Measurements from ENCODE around the gene PADI3. TPM values are rescaled to one million over a fixed set of nuclear protein-coding genes. Genes with fewer than 3 reads are reported as not detected.

PADI3 gene
- total RNA-seq, 1 experiment from 2014 or later, result 0.61 TPM

DNA sequence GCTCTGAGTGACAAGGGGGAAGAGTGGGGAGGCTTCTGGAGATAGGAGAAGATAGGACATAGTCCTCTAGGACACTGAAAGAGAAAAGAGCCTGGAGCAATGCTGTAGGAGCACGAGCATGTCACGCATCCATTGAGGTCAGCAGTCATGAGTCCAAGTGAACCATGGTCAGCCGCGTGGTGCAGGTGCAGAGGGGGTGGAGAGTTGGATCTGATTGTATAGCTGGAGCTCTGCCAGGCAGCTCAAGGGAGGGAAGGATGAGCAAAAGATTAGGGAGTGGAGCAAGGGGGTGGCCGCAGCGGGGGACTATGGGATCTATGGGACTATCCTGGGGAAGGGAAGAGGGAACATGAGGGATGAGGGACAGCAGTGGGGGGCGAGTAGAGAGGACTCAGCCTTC, 30.0 kb upstream of the PADI3 start:
- Mint-ChIP-seq H3K27ac (no peak overlapping the region), H3K36me3 (no peaks in the 10 kb centered on the region), H3K4me3 (no peak overlapping the region), H3K4me1 (peaks cover 20% of the 10 kb centered on the region), H3K27me3 (ENCODE audit: low read depth) (no peaks in the 10 kb centered on the region), H3K9me3 (no peaks in the 10 kb centered on the region)
- CTCF ChIA-PET, result interaction anchor here (0.6 kb wide), 1 partner anchor 594 kb away, joined by 4 read pairs; no protein-coding TSS in a partner anchor
- POLR2A ChIA-PET, result no interaction called here
- ATAC-seq (no peak), DNase-seq (ENCODE audit: low spot score) (no peak)
- TF ChIP-seq, protein P1, sequence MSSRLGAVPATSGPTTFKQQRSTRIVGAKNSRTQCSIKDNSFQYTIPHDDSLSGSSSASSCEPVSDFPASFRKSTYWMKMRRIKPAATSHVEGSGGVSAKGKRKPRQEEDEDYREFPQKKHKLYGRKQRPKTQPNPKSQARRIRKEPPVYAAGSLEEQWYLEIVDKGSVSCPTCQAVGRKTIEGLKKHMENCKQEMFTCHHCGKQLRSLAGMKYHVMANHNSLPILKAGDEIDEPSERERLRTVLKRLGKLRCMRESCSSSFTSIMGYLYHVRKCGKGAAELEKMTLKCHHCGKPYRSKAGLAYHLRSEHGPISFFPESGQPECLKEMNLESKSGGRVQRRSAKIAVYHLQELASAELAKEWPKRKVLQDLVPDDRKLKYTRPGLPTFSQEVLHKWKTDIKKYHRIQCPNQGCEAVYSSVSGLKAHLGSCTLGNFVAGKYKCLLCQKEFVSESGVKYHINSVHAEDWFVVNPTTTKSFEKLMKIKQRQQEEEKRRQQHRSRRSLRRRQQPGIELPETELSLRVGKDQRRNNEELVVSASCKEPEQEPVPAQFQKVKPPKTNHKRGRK (CRISPR knock-in tag; IDR thresholded peaks at IDR 0.05; ENCODE audit: borderline replicate concordance), result no peak
- TF ChIP-seq ZNF671 (CRISPR knock-in tag; IDR thresholded peaks at IDR 0.05) (no peak), GTF2I (CRISPR knock-in tag; conservative IDR thresholded peaks at IDR 0.05) (no peak), SP1 (CRISPR knock-in tag; conservative IDR thresholded peaks at IDR 0.05) (no peak), ZNF232 (CRISPR knock-in tag; IDR thresholded peaks at IDR 0.05) (no peak), ATF1 (CRISPR knock-in tag; IDR thresholded peaks at IDR 0.05) (no peak)
- TF ChIP-seq, protein P2, sequence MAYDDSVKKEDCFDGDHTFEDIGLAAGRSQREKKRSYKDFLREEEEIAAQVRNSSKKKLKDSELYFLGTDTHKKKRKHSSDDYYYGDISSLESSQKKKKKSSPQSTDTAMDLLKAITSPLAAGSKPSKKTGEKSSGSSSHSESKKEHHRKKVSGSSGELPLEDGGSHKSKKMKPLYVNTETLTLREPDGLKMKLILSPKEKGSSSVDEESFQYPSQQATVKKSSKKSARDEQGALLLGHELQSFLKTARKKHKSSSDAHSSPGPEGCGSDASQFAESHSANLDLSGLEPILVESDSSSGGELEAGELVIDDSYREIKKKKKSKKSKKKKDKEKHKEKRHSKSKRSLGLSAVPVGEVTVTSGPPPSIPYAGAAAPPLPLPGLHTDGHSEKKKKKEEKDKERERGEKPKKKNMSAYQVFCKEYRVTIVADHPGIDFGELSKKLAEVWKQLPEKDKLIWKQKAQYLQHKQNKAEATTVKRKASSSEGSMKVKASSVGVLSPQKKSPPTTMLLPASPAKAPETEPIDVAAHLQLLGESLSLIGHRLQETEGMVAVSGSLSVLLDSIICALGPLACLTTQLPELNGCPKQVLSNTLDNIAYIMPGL (CRISPR knock-in tag; IDR thresholded peaks at IDR 0.05), result no peak

DNA sequence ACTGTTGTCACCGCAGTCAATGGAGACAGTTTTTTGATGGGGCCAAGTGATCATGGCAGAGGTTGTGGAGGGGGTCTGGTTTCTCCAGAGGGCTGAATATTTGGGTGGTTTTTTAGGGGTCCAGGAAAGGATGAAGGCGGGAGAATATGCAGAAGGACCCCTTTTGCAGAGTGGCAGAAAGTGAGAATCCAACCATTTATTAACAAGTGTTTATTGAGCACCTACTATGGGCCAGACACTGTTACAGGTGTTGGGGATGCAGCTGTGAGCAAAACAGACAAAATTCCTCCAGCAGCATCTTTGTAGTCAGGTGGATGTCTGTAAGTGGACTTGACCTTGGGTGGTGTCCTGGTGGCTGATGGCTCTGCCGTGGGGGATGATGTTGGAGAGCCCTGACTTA, 28.6 kb upstream of the PADI3 start:
- H3K9me3 Mint-ChIP-seq, result no peaks in the 10 kb centered on the region
- no peaks in the 10 kb centered on the region for H3K27me3 Mint-ChIP-seq (ENCODE audit: low read depth)
- H3K27ac Mint-ChIP-seq, result no peak overlapping the region
- ChIA-PET CTCF (no interaction called here), POLR2A (no interaction called here)
- no peak for ATAC-seq
- H3K4me3 Mint-ChIP-seq, result no peak overlapping the region
- DNase-seq (ENCODE audit: low spot score), result no peak
- H3K4me1 Mint-ChIP-seq, result peaks cover 10% of the 10 kb centered on the region
- H3K36me3 Mint-ChIP-seq, result no peaks in the 10 kb centered on the region
- TF ChIP-seq RORB (CRISPR knock-in tag; IDR thresholded peaks at IDR 0.05) (no peak), SMAD3 (CRISPR knock-in tag; IDR thresholded peaks at IDR 0.05; ENCODE audit: borderline replicate concordance) (no peak), JAZF1 (CRISPR knock-in tag; IDR thresholded peaks at IDR 0.05) (no peak), CREM (CRISPR knock-in tag; IDR thresholded peaks at IDR 0.05) (no peak), MXD4 (CRISPR knock-in tag; IDR thresholded peaks at IDR 0.05; ENCODE audit: borderline replicate concordance) (no peak), CREB1 (CRISPR knock-in tag; IDR thresholded peaks at IDR 0.05) (no peak), ZNF423 (CRISPR knock-in tag; IDR thresholded peaks at IDR 0.05) (no peak)
- TF ChIP-seq, protein P3, sequence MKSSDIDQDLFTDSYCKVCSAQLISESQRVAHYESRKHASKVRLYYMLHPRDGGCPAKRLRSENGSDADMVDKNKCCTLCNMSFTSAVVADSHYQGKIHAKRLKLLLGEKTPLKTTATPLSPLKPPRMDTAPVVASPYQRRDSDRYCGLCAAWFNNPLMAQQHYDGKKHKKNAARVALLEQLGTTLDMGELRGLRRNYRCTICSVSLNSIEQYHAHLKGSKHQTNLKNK (CRISPR knock-in tag; IDR thresholded peaks at IDR 0.05), result no peak
- TF ChIP-seq, protein P4, sequence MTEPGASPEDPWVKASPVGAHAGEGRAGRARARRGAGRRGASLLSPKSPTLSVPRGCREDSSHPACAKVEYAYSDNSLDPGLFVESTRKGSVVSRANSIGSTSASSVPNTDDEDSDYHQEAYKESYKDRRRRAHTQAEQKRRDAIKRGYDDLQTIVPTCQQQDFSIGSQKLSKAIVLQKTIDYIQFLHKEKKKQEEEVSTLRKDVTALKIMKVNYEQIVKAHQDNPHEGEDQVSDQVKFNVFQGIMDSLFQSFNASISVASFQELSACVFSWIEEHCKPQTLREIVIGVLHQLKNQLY (CRISPR knock-in tag; IDR thresholded peaks at IDR 0.05), result no peak
- TF ChIP-seq, protein P5, sequence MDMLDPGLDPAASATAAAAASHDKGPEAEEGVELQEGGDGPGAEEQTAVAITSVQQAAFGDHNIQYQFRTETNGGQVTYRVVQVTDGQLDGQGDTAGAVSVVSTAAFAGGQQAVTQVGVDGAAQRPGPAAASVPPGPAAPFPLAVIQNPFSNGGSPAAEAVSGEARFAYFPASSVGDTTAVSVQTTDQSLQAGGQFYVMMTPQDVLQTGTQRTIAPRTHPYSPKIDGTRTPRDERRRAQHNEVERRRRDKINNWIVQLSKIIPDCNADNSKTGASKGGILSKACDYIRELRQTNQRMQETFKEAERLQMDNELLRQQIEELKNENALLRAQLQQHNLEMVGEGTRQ (CRISPR knock-in tag; IDR thresholded peaks at IDR 0.05), result no peak
- TF ChIP-seq, protein P6, sequence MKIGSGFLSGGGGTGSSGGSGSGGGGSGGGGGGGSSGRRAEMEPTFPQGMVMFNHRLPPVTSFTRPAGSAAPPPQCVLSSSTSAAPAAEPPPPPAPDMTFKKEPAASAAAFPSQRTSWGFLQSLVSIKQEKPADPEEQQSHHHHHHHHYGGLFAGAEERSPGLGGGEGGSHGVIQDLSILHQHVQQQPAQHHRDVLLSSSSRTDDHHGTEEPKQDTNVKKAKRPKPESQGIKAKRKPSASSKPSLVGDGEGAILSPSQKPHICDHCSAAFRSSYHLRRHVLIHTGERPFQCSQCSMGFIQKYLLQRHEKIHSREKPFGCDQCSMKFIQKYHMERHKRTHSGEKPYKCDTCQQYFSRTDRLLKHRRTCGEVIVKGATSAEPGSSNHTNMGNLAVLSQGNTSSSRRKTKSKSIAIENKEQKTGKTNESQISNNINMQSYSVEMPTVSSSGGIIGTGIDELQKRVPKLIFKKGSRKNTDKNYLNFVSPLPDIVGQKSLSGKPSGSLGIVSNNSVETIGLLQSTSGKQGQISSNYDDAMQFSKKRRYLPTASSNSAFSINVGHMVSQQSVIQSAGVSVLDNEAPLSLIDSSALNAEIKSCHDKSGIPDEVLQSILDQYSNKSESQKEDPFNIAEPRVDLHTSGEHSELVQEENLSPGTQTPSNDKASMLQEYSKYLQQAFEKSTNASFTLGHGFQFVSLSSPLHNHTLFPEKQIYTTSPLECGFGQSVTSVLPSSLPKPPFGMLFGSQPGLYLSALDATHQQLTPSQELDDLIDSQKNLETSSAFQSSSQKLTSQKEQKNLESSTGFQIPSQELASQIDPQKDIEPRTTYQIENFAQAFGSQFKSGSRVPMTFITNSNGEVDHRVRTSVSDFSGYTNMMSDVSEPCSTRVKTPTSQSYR (CRISPR knock-in tag; IDR thresholded peaks at IDR 0.05), result no peak
- TF ChIP-seq, protein P7, sequence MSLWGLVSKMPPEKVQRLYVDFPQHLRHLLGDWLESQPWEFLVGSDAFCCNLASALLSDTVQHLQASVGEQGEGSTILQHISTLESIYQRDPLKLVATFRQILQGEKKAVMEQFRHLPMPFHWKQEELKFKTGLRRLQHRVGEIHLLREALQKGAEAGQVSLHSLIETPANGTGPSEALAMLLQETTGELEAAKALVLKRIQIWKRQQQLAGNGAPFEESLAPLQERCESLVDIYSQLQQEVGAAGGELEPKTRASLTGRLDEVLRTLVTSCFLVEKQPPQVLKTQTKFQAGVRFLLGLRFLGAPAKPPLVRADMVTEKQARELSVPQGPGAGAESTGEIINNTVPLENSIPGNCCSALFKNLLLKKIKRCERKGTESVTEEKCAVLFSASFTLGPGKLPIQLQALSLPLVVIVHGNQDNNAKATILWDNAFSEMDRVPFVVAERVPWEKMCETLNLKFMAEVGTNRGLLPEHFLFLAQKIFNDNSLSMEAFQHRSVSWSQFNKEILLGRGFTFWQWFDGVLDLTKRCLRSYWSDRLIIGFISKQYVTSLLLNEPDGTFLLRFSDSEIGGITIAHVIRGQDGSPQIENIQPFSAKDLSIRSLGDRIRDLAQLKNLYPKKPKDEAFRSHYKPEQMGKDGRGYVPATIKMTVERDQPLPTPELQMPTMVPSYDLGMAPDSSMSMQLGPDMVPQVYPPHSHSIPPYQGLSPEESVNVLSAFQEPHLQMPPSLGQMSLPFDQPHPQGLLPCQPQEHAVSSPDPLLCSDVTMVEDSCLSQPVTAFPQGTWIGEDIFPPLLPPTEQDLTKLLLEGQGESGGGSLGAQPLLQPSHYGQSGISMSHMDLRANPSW (CRISPR knock-in tag; conservative IDR thresholded peaks at IDR 0.05; ENCODE audit: low read depth), result no peak
- TF ChIP-seq, protein P8, sequence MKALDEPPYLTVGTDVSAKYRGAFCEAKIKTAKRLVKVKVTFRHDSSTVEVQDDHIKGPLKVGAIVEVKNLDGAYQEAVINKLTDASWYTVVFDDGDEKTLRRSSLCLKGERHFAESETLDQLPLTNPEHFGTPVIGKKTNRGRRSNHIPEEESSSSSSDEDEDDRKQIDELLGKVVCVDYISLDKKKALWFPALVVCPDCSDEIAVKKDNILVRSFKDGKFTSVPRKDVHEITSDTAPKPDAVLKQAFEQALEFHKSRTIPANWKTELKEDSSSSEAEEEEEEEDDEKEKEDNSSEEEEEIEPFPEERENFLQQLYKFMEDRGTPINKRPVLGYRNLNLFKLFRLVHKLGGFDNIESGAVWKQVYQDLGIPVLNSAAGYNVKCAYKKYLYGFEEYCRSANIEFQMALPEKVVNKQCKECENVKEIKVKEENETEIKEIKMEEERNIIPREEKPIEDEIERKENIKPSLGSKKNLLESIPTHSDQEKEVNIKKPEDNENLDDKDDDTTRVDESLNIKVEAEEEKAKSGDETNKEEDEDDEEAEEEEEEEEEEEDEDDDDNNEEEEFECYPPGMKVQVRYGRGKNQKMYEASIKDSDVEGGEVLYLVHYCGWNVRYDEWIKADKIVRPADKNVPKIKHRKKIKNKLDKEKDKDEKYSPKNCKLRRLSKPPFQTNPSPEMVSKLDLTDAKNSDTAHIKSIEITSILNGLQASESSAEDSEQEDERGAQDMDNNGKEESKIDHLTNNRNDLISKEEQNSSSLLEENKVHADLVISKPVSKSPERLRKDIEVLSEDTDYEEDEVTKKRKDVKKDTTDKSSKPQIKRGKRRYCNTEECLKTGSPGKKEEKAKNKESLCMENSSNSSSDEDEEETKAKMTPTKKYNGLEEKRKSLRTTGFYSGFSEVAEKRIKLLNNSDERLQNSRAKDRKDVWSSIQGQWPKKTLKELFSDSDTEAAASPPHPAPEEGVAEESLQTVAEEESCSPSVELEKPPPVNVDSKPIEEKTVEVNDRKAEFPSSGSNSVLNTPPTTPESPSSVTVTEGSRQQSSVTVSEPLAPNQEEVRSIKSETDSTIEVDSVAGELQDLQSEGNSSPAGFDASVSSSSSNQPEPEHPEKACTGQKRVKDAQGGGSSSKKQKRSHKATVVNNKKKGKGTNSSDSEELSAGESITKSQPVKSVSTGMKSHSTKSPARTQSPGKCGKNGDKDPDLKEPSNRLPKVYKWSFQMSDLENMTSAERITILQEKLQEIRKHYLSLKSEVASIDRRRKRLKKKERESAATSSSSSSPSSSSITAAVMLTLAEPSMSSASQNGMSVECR (CRISPR knock-in tag; IDR thresholded peaks at IDR 0.05; ENCODE audit: borderline replicate concordance), result no peak

All from WTC11 (cell line).